MM.1S (cell line): ENCODE measurements around the gene PRKAG2.

Experiments used
- CTCF ChIP-seq: fragments of 300-600 bp; sonication (generic); IDR thresholded peaks from 2 replicates; pipeline ENCODE4 v1.5.1; 2016; ENCODE audit warnings: antibody characterized with exemption, low read length, mixed read lengths
- EZH2 ChIP-seq: fragments of 300-600 bp; sonication (generic); optimal IDR thresholded peaks from 2 replicates; pipeline ENCODE3; 2017; ENCODE audit warnings: low read depth, mild to moderate bottlenecking, antibody characterized with exemption, low read length, mixed read lengths
- EZH2phosphoT487 ChIP-seq: fragments of 300-600 bp; sonication (generic); IDR thresholded peaks from 2 replicates; pipeline ENCODE4 v1.6.1; 2018; ENCODE audit warnings: antibody characterized with exemption, low read length

GRCh38 chr7:151844071-151844824 is 32.7 kb downstream of the PRKAG2 start:
- TF ChIP-seq CTCF (no peak), EZH2 (no peak), EZH2phosphoT487 (no peak)
